Measurements from ENCODE around the gene SETD1B. TPM values are rescaled to one million over a fixed set of nuclear protein-coding genes. Genes with fewer than 3 reads are reported as not detected.

Gene SETD1B
- total RNA-seq, 4 donors from 2014 or later: 3.7 to 10.4 (median 6.6) TPM

- ATAC-seq (ENCODE audit: low FRiP score): no peak
- no peak for TF ChIP-seq CTCF (IDR thresholded peaks at IDR 0.05)
- no peak for DNase-seq (ENCODE audit: low spot score)
These were observed 2.9 kb upstream of the SETD1B start for GRCh38 chr12:121800694-121801594.

DNA sequence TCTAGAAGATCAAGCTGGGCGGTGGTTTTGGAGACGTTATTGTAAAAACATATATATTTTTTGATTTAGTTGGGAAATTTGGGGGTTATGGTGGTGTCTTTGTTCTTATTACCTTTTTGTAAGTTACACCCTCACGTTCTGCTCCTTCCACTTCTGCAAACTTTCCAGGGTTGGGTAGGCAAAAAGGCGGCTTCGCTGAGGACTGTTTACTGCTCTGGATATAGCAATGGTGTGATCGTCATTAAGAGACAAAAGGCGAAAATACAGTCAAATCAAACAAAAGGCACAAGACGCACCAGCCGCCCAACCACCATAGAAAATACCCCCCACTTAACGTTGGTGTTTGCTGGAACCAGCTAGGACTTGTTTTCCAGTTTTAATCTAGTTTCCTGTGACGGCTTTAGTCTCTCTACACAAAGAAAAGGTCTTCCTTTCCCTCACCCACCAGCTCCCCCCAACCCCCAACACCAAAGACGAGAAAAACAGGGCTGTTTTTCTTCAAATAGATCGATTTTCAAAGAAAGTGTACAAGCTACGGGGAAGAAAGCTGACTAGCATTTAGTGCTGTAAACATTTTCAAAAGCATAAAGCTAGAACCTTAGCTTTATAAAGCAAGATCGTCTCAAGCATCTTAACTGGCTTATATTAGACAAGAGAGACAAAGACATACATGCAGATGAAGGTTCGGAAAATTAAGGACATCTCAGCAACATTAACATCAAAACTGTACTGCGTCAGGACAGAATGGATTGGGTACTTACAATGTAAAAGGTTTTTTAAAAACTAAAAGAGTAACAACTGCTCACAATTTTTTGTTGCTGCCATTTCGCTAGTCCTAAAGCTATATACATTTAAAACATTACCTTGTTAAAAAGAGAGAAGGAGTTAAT is 2.0 kb upstream of the SETD1B start:
- no peak for DNase-seq (ENCODE audit: low spot score)
- no peak for TF ChIP-seq CTCF (IDR thresholded peaks at IDR 0.05)

GRCh38 chr12:121802485-121802842 is 1.3 kb upstream of the SETD1B start:
- no peak for DNase-seq (ENCODE audit: low spot score)
- no peak for ATAC-seq (ENCODE audit: low FRiP score)
- TF ChIP-seq CTCF (IDR thresholded peaks at IDR 0.05): no peak

More for the DNA sequence above, 2.0 kb upstream of the SETD1B start:
- no peak for ATAC-seq (ENCODE audit: low FRiP score)

DNA sequence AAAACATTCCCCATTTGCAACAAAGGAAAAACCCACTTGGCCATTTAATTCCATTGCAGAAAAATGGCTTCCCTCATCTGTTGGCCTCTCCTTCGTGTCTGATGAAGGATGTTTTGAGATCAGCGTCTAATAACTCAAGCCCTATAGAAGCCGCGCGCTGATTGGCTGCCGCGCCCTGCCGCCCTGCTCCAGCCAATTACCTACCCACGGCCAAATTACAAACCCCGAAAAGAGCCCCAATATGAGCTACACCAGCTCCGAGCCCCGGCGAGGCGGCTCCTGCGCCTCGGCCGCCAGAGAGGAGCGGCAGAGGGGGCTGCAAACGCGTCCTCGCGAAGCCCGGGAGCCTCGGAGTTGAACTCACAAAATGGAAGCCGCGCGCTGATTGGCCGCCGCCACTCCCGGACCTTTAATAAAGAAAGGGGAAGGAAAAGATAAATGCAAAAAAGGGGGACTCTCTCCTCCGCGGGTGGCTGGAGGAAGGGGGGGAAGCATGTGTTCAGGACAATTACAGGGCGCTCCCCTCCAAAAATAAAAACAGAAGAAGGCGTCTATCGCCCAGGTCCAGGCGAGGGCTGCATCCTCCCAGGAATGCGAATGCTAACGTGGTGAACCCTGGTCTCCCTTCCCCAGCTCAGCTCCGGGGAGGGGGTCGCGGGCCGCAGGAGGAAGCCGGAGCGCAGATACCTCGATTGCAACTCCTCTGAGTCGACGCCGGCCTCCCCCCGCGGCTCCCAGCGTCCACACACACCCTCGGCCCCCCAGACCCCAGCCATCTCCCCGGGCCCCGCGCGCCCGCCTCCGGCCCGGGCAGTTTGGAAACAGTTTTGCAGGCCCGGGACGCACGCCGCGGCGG is 738 bp upstream of the SETD1B start:
- ATAC-seq (ENCODE audit: low FRiP score) (peak; percentile 41), DNase-seq (ENCODE audit: low spot score) (peak; percentile 78)
- TF ChIP-seq CTCF (IDR thresholded peaks at IDR 0.05): no peak

GRCh38 chr12:121804417-121805111 is 755 bp downstream of the SETD1B start:
- no peak for DNase-seq (ENCODE audit: low spot score)
- no peak for TF ChIP-seq CTCF (IDR thresholded peaks at IDR 0.05)
- no peak for ATAC-seq (ENCODE audit: low FRiP score)
